OCI-LY1 (cell line): Measurements from ENCODE around the gene SYAP1.

ENCODE experiments used
- H2AFZ ChIP-seq: fragments of 200-600 bp; sonication (generic), shearing (Covaris generic); 2 replicates; pipeline ENCODE4 v1.6.0; 2014; ENCODE audit warnings: antibody characterized with exemption, mild to moderate bottlenecking, low read length
- H3F3A ChIP-seq: fragments of 200-600 bp; sonication (generic), shearing (Covaris generic); 2 replicates; pipeline ENCODE4 v1.6.0; 2014; ENCODE audit warnings: mild to moderate bottlenecking, antibody characterized with exemption, low read length, moderate library complexity; ENCODE audit not compliant: insufficient read depth
- H3K27ac ChIP-seq: fragments of 200-600 bp; sonication (generic); 2 replicates; pipeline ENCODE4 v1.5.1; 2014; ENCODE audit warnings: low read length, mixed run types, mild to moderate bottlenecking, low read depth; ENCODE audit not compliant: poor library complexity, severe bottlenecking
- H3K27me3 ChIP-seq: fragments of 200-600 bp; sonication (generic); 2 replicates; pipeline ENCODE4 v1.6.0; 2014; ENCODE audit warnings: antibody characterized with exemption, mild to moderate bottlenecking, low read length, moderate library complexity; ENCODE audit not compliant: insufficient read depth
- H3K36me3 ChIP-seq: fragments of 200-600 bp; sonication (generic); 2 replicates; pipeline ENCODE4 v1.6.1; 2014; ENCODE audit warnings: mild to moderate bottlenecking, antibody characterized with exemption, low read length, moderate library complexity, mixed read lengths; ENCODE audit not compliant: insufficient read depth
- H3K4me1 ChIP-seq: fragments of 200-600 bp; sonication (generic); 2 replicates; pipeline ENCODE4 v1.5.1; 2014; ENCODE audit warnings: mild to moderate bottlenecking, low read length, moderate library complexity; ENCODE audit not compliant: insufficient read depth, severe bottlenecking
- H3K4me2 ChIP-seq: fragments of 200-600 bp; sonication (generic), shearing (Covaris generic); 2 replicates; pipeline ENCODE4 v1.6.1; 2014; ENCODE audit warnings: low read length
- H3K4me3 ChIP-seq: fragments of 200-600 bp; sonication (generic); 2 replicates; pipeline ENCODE4 v1.5.1; 2014; ENCODE audit warnings: low read length, low read depth, mild to moderate bottlenecking, mixed read lengths; ENCODE audit not compliant: poor library complexity, severe bottlenecking
- H3K79me2 ChIP-seq: fragments of 200-600 bp; shearing (Covaris generic); 2 replicates; pipeline ENCODE4 v1.6.1; 2016; ENCODE audit warnings: mixed run types, low read length, mixed read lengths; ENCODE audit not compliant: insufficient read depth
- H3K9ac ChIP-seq: fragments of 200-600 bp; sonication (generic), shearing (Covaris generic); 2 replicates; pipeline ENCODE4 v1.6.1; 2014; ENCODE audit warnings: mild to moderate bottlenecking, low read length, mixed read lengths
- H3K9me2 ChIP-seq: fragments of 200-600 bp; sonication (generic), shearing (Covaris generic); 2 replicates; pipeline ENCODE4 v1.6.1; 2014; ENCODE audit warnings: low read depth, mild to moderate bottlenecking, low read length, mixed read lengths
- H3K9me3 ChIP-seq: fragments of 200-600 bp; shearing (Covaris generic); 2 replicates; pipeline ENCODE4 v1.6.1; 2014; ENCODE audit warnings: low read length, mixed read lengths
- H4K20me1 ChIP-seq: fragments of 200-600 bp; sonication (generic), shearing (Covaris generic); 2 replicates; pipeline ENCODE4 v1.6.0; 2016; ENCODE audit warnings: mild to moderate bottlenecking, low read length; ENCODE audit not compliant: insufficient read depth
- CTCF ChIP-seq: fragments of 200-600 bp; sonication (generic), shearing (Covaris generic); IDR thresholded peaks from 2 replicates; pipeline ENCODE4 v1.5.1; 2017; ENCODE audit warnings: mild to moderate bottlenecking, antibody characterized with exemption, low read length, moderate library complexity, mixed read lengths
- EZH2 ChIP-seq: fragments of 200-600 bp; sonication (generic), shearing (Covaris generic); IDR thresholded peaks from 2 replicates; pipeline ENCODE4 v1.8.0; 2017; ENCODE audit warnings: borderline replicate concordance, mixed run types, mild to moderate bottlenecking, antibody characterized with exemption, low read length, moderate library complexity, mixed read lengths

The SYAP1 gene

GRCh38 chrX:16765594-16765993 lies 46.2 kb downstream of the SYAP1 start:
- Histone ChIP-seq H3K9me3 (no peaks in the 10 kb centered on the region), H3K4me2 (no peak overlapping the region), H4K20me1 (no peaks in the 10 kb centered on the region), H3K9me2 (no peaks in the 10 kb centered on the region), H3K79me2 (no peaks in the 10 kb centered on the region), H3K27me3 (no peaks in the 10 kb centered on the region), H2AFZ (no peak overlapping the region), H3K4me1 (no peaks in the 10 kb centered on the region), H3K36me3 (no peaks in the 10 kb centered on the region; the same call in 1 of the 2 replicates), H3K9ac (no peak overlapping the region), H3K4me3 (no peak overlapping the region), H3F3A (no peaks in the 10 kb centered on the region), H3K27ac (no peak overlapping the region)
- TF ChIP-seq EZH2 (no peak), CTCF (no peak)

- Histone ChIP-seq H3K27me3 (no peaks in the 10 kb centered on the region), H3K9ac (no peak overlapping the region), H3K27ac (no peak overlapping the region), H3K79me2 (no peaks in the 10 kb centered on the region), H2AFZ (no peak overlapping the region), H3F3A (no peaks in the 10 kb centered on the region), H3K36me3 (no peaks in the 10 kb centered on the region; the same call in 1 of the 2 replicates), H3K9me3 (no peaks in the 10 kb centered on the region), H3K9me2 (no peaks in the 10 kb centered on the region), H4K20me1 (no peaks in the 10 kb centered on the region), H3K4me1 (peaks cover 4% of the 10 kb centered on the region), H3K4me2 (no peak overlapping the region), H3K4me3 (no peak overlapping the region)
- no peak for TF ChIP-seq CTCF
- no peak for TF ChIP-seq EZH2
Observed at GRCh38 chrX:16770970-16771482, 51.6 kb downstream of the SYAP1 start.

- Histone ChIP-seq H3K4me1 (peaks cover 4% of the 10 kb centered on the region), H3F3A (no peaks in the 10 kb centered on the region), H3K9me3 (no peaks in the 10 kb centered on the region), H3K36me3 (no peaks in the 10 kb centered on the region; the same call in 1 of the 2 replicates), H3K4me2 (no peak overlapping the region), H2AFZ (no peak overlapping the region), H4K20me1 (no peaks in the 10 kb centered on the region), H3K27me3 (no peaks in the 10 kb centered on the region), H3K4me3 (no peak overlapping the region), H3K9me2 (no peaks in the 10 kb centered on the region), H3K27ac (no peak overlapping the region), H3K79me2 (no peaks in the 10 kb centered on the region), H3K9ac (no peak overlapping the region)
- TF ChIP-seq EZH2 (no peak), CTCF (no peak)
Observed at GRCh38 chrX:16771483-16772398, 52.3 kb downstream of the SYAP1 start.
